ENCODE results near the gene UNKL.
A peak's percentile ranks its signal among the peaks of the same experiment; 100 is the strongest.
"Not testable (repeated sequence)": the region's sequence is repeated elsewhere in the genome, so short reads cannot be mapped to it uniquely, and the experiment has no call there.

UNKL gene

DNA sequence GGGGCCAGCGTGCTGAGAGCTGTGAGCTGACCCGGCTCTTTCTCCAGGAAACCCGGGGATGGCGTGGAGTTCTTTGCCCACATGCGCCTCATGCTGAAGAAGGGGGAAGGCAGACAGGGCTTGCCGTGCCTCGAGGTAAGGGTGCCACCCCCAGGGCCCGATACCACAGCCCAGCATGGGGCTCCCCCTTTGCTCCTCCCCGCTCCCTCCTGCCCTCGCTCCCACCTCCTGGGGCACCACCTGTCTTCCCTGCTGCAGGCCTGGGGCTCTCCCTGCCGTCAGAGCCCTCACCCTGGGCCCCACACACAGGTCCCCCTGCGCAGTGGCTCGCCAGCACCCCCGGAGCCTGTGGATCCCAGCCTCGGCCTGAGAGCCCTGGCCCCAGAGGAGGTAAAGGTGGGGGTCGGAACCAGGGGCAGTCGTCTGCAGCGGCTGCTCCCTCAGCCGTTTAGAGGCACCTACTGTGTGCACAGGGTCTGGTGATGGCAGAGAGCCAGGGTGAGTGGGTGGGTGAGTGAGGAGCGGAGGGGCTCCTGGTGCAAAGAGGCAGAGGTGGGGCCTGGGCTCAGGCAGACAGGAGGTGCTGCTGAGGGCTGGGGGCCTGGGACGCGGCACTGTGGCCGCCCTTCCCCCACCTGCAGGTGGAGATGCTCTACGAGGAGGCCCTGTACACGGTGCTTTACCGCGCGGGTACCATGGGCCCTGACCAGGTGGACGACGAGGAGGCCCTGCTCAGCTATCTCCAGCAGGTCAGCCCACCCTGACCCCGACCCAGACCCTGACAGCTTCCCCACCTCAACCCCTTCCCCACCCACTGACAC lies 75.4 kb downstream of the UNKL start:
- no peak for DNase-seq (ENCODE audit: low read depth, low spot score)

DNA sequence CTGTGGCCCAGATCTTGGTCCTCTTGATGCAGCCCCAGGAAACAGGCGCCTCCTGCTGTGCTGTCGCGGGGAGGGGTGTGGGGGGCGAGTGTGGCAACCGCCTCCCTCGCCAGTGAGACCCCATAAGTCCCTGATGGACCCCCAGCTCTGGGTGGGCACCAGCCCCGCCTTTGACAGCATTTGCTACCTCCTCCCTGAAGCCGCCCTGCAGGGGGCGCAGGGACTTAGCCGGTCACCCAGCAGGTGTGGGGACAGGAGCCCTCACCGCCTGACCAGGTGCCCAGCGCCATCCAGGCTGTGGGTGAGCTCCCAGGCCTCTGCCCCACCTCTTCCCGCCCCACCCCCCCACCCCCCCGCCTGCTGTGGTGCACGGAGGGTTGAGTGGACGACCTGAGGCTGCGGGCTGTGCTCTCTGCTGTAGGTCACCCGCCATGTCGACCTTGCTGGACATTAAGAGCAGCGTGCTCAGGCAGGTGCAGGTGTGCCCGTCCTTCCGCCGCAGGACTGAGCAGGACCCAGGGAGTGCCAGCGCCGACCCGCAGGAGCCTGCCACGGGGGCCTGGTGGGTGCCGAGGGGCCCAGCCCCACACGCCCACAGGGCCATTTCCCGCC lies 76.3 kb downstream of the UNKL start:
- peak; percentile 36 for DNase-seq (ENCODE audit: low read depth, low spot score)

DNA sequence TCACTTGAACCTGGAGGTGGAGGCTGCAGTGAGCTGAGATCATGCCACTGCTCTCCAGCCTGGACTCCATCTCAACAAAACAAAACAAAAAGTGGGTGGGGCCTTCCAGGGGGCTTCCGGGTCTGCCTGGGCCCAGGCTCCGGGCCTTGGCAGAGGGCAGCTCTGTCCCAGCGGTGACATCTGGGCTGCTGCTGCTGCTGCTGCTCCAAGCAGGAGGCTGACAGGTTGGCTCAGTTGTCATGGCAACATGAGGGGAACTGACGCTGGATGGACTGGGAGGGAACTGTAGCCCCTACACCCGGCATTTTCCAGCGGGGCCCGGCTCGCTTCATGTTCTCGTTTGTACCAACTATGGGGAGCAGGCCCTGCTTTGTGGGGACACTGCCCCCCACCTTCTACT lies 77.0 kb downstream of the UNKL start:
- no peak for DNase-seq (ENCODE audit: low read depth, low spot score)

DNA sequence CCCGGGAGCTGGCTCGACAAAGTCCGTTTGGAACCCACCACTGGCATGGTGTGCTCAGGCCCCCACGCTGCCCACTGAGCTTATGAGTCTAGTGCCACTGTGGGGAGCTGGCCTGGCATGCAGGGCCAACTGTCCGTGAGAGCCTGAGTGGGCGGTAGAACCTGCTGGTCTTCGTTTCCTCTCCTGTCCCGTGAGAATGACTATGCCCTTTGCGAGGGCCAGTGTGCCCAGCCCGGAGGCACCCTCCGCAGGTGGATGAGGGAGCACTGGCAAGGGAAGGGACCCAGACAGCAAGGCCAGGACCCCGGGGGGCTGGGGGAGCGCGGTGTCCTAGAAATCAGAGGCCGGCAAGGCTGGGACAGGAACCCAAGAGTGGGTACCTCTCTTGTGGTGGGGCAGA lies 77.9 kb downstream of the UNKL start:
- no peak for DNase-seq (ENCODE audit: low read depth, low spot score)

DNA sequence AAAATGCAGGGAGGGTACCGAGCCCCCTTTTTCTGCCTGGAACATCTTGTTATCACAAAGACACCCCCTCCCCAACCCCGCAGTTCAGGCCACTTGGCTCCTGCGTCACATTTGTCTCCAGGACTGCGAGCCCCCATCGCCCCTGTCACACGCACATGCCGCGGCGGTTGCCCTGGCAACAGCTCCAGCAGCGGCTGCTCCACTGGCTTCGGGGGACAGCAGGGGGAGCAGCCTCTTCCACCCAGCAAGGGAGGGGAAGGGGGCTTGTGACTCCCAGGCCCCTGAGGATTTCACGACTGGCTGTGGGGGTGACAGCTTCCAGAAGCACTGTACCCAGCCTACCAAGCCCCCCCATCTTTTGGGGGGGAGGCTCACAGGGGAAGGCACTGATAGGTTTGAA lies 78.5 kb downstream of the UNKL start:
- peak; percentile 27 for DNase-seq (ENCODE audit: low read depth, low spot score)

DNA sequence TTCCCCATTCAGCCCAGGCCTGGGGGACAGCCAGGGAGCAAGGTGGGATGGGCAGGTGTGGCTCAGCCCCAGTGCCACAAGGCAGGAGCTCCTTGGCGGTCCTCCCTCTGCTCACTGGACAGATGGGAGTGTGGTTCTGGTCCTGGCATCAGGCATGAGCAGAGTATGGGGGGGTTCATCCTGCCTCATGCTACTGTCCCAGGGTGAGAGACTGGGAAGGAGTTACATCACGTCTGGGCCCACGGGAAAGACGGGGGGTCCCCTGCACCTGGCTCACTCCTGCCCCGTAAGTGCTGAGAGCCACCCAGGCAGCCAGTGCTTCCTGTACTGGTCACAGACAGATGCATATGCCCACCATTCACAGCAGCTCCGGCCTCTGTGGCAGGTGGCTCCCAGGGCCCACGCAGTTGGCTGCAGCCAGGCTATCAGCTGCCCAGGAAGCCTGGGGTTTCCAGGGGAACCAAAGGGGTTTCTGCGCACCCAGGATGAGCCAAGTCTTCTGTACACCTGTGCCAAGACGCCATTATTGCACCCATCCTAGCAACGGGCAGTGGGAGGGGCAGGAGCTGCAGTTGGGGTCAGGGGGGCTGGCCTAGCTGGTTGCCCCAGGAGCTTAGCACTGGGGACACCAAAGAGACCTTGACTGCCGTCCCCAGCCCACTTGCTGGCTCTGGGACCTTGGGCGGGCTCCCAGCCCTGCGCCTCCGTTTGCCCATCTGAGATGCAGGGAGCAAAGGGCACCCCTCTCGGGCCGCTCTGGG lies 79.1 kb downstream of the UNKL start:
- no peak for DNase-seq (ENCODE audit: low read depth, low spot score)

DNA sequence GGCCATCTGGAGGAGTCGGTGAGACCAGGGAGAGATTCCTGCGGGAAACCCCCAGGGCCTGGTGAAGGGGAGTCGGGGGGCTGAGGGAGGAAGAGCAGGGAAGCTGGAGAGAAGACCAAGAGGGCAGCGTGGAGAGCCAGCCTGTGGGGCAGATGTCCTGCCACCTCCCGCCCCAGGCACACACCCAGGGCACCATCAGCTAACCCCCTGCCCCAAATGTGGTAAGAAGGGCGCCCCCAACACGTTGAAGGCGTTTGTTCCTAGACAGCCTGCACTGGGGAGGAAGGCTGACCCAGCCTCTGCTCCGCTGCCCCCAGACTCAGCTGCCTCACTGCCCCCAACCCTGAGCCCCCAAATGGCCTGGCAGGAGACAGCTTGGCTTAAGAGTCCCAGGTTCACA lies 79.8 kb downstream of the UNKL start:
- DNase-seq (ENCODE audit: low read depth, low spot score): no peak

DNA sequence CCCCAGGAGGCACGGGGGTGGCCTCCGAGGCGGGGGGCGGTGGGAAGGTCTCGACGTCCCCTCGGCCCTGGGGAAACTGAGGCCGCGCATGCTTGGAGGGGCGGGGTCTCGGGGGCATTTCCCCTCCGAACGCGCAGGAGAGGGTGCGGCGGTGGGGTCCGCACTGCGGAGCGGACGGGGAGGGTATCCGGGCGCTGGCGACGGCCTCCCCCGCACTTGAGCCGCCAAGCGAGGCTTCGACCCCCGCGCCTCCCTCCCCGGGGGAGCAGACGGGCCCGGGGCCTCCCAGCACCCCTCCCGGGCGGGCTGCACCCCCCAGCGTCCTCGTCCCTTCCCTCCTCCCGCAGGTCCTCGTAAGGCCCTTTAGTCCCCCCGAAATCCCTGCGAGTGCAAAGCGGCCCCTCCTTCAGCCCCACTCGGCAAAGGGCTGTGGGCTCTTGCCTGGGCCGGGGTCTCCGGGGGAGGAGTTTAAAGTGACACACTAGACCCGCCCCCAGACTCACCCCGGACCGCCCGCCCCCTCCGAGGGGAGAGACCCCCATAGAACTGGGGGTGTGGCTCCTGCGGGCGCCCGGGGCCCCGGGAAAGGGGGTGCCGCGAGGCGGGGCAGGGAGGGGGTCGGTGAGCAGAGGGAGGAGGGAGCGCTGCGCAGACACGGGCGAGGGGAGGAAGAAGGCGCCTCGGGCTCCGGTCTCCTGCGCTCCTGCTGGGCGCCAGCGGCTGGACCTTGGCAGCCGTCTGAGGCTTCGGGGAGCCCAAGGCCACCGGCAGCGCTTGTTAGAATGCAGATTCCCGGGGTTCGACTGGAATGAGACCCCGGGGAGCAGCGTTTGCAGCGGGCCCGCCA lies 80.4 kb downstream of the UNKL start:
- no peak for DNase-seq (ENCODE audit: low read depth, low spot score)

DNA sequence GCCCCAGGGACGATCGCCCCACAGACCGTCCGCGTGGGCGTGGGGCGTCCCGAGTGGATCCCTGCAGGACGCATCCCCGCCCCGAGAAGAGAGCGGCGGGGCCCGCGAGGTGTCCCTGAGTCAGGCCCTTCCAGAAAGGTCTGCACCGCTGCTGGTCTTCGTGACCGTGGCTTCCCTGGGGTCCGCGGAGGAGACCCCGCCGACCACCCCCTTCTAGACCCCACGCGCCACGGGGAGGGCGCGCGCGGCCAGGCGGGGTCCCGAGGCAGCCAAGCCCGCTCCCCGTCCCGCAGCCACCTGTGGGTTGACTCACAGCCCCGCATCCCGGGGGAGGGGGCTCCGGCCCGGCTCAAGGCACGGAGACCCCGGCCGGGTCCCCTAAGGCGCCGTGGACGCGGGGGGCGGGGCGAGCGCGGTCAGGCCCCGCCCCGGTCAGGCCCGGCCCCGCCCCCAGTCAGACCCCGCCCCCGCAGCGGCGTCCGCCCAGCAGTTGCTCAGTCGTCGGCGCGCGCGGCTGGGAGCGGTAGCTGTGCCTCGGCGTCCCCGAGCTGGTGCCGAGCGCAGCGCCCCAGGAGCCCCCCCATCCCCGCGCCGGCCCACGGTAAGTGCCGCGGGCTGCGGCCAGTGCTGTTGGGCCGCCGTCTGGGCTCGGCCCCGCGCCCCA lies 81.2 kb downstream of the UNKL start, which contains the start of gene BAIAP3:
Gene BAIAP3 (plus strand): TSS at position 497 of the 664 bp plus-strand sequence. CDS start 4,905 bp downstream, outside the sequence.
- DNase-seq (ENCODE audit: low read depth, low spot score): peak; percentile 49

DNA sequence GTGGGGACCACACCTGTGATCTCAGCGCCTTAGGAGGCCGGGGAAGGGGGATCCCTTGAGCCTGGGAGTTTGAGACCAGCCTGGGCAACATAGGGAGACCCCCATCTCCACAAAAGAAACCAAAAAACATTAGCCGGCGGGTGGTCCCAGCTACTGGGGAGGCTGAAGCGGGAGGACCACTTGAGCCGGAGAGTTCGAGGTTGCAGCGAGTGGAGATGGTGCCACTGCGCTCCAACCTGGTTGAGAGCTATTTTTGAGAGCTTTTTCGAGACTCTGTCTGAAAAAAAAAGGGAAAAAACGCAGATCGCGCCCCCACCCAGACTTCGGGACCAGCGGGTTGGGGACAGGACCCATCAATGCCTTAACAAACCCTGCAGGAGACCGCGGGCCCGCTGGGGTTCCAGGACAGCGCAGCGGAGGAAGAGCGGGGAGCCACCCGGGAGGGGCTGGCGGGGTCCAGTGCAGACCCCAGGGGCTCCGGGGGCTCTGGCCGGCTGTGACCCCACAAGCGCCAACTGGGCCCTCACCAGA lies 81.8 kb downstream of the UNKL start:
- DNase-seq (ENCODE audit: low read depth, low spot score): no peak

DNA sequence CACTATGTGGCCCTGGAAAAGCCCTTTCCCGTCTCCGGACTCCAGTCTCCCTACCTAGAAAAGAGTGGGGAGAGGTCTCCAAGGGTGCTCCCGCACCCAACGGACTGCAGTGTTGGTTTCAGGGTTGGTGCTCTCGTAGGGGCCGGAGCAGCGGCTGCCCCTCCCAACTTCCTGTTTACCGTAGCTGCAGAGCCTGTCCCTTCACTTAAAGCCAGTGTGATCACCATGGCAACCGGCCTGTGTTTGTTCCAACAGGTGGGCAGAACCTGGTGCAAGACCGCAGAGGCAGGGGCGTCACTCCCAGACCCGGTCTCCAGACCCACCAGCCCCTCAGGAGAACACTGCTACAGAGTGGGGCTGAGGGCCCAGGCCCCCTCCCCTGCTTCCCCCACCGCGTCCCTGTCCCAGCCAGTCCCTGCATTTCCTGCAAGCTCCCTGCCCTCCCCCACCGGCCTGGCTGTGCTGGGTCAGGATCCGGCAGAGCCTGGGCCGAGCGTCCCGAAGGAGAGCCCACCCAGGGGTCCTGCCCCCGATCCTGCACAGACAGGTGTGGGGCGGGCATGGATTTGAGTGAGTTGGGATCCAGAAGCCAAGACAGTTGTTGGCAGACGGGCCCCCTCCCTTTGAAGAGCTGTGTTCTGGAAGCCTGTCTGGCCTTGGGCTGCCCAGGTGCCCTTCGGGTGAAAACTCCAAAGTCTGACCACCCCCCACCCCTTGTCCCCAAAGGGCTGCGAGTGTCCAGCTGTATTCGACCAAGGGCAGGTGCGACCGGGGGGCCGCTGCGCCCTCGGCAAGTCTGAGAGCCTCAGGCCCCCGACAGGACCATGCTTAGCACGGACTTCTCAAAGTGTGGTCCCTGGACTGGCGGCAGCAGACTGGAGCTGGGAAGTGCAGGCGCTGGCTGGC lies 82.5 kb downstream of the UNKL start:
- DNase-seq (ENCODE audit: low read depth, low spot score): peak; percentile 73

DNA sequence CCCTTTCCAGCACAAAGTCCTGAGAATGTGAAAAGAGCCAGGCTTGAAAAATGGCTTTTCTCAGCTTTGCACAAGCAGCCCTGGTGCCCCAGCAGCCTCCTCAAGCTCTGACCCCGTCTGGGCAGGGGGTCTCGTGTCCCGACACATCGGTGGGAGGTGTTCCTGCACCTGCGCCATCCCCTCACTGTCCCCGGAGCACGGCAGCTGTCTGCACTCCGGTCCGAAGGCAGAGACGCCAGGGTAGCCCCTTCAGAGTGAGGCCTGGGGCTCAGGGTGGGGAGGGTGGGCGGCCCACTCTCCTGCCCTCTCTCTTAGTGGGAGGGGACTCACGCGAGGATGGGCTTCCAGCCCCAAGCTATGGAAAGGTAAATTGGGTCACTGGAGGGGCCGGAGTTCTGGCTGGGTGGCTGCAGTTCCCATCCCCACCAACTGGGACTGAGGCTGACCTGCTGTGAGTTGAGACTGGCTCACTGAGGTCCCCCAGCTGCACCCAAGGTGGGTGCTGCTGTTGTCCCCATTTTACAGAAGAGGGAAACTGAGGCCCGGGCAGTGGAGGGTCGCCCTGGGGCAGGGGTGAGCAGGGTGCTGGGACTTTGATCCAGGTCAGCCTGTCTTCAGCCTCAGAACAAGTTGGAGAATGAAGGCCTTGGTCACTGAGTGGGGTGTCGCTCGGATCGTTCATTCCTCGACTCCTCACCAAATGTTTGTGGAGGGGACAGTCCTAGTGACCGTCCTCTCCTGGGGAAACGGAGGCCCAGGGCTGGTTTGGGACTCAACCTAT lies 83.4 kb downstream of the UNKL start:
- no peak for DNase-seq (ENCODE audit: low read depth, low spot score)

DNA sequence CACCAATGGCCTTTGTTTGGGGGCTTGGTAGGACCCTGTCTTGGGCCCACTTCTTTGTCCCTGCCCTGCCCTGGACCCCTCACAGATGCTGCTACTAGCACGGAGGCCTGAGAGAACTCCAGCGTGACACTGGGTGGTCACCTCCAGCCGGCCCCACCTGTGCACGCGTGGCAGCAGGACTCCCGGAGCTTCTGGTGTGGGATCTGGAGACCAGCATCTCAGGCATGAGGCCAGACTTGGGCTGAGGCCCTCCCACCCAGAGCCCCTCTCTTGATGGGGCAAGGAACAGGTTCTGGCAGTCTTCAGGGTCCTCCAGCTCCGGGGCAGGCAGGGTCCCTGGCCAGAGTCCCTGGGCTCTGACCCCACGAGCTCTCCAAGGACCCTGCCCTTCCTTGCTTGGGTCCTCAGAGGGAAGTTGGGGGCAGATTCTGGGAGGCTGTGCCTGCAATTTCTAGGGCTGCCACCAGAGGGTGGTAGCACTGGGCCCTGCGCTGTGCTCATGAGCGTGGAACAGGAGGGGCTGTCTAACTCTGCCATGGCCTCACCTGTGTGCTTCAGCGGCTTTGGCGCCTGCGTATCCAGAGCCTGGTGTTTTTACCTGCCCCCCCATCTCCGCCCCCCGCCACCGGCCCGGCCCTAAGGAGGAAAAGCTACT lies 84.1 kb downstream of the UNKL start:
- no peak for DNase-seq (ENCODE audit: low read depth, low spot score)

DNA sequence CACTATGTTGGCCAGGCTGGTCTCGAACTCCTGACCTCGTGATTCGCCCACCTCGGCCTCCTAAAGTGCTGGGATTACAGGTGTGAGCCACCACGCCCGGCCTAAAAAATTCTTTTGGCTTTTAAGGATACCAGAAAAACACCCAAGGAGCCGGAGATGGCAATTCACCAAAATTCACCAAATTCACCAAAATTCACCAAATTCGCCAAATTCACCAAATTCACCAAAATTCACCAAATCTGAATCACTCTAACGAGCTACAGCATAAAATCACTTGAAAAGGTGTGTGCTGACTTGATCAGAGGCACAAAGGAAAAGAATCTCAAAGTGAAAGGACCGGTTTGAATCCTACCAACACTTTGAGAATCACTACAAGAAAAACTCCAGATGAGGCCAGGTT lies 85.5 kb downstream of the UNKL start:
- DNase-seq (ENCODE audit: low read depth, low spot score): not testable (repeated sequence)

DNA sequence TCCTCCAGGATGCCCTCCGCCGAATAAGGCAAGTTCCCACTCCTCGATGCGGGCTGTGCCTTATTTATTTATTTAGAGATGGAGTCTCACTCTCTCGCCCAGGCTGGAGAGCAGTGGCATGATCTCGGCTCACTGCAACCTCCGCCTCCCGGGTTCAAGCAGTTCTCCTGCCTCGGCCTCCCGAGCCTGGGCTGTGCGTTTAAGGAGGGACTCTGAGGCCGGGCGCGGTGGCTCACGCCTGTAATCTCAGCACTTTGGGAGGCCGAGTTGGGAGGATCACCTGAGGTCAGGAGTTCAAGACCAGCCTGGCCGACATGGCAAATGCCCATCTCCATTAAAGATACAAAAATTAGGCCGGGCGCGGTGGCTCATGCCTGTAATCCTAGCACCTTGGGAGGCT lies 86.4 kb downstream of the UNKL start:
- DNase-seq (ENCODE audit: low read depth, low spot score): not testable (repeated sequence)

DNA sequence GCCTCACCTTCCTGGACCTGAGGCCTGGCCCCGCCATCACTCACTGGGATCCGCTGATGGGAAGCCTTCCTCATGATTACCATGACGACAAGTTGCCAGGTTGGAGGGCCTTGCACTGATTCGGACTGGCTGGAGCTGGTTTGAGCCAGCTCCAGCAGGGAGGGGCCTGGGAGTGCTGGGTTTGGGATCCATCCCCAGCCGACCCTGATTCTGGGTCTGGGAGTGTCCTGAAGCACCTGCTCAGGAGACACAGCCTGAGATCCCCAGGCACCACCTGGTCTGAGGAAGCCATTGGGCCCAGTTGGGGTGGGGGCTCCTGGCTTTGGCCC lies 86.9 kb downstream of the UNKL start:
- no peak for DNase-seq (ENCODE audit: low read depth, low spot score)

DNA sequence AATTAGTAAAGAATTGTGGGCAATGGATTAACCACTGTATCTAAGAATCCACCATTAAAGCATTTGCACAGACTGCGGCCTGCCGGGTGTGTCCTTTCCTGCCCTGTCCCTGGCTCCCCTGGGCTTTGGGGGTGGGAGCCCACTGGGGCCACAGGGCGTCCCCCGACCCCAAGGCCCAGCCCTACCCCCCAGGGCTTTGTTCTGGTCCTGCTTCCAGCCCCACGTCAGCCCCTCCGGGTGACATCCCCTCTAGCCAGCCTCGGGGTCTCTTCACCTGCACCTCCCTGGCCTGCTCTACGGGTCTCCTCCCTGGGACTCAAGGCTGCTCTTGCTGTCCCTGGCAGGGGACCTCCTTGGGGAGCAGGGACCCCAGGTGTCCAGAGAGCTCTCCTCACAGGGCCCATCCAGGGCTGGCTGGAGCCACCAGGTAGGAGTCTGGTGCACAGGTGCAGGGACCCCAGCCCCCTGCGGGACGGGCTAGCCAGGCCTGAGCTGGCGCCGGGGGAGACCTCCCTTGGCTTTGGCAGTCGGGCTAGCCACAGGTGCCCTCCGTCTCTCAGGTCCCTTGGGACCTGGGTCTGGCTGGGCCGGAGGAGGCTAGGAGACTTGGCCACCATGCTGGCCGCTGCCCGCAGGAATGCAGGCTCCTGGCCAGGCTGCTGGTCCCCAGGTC lies 87.4 kb downstream of the UNKL start:
- no peak for DNase-seq (ENCODE audit: low read depth, low spot score)

DNA sequence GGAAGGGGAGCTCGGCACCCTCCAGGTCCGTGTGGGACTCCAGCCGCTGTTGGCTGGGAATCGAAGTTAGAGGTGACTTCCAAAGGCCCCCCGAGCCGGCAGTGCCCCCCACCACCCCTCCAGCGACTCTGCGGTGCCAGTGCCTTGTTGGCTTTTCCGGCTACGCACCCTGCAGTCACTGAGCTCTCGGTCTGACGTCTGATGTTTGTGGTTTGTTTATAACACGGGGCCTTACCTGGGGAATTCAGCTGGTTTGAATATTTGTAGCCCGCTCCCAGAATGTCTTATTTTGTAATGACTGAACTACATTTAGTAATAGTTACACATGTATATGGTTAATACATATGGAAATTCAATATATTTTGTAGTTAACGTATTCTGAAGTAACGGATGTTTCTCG lies 88.1 kb downstream of the UNKL start:
- DNase-seq (ENCODE audit: low read depth, low spot score): no peak

All from astrocyte of the hippocampus (primary cell).